RWPE2 (cell line): ENCODE data around the gene BOD1L1.

Experiments
- ATAC-seq: fragments of 200-7000 bp; cut with Tn5 transposase; 3 replicates; pipeline ENCODE4 v1.9.1; 2021; ENCODE audit warnings: low read depth
- DNase-seq: peaks from one replicate; pipeline ENCODE4 v3.0.0-alpha.2; 2020; ENCODE audit warnings: low spot score
- H3K27ac ChIP-seq: fragments of 450-650 bp; 2 replicates; pipeline ENCODE4 v1.5.1; 2017; ENCODE audit warnings: mild to moderate bottlenecking; ENCODE audit not compliant: poor library complexity, severe bottlenecking
- H3K27me3 ChIP-seq: fragments of 250-450 bp; sonication (Bioruptor Pico); 2 replicates; pipeline ENCODE4 v1.5.1; 2021; ENCODE audit warnings: mild to moderate bottlenecking, moderate library complexity; ENCODE audit not compliant: insufficient read depth, poor library complexity, severe bottlenecking
- H3K36me3 ChIP-seq: fragments of 250-450 bp; sonication (Bioruptor Pico); 2 replicates; pipeline ENCODE4 v1.5.1; 2020; ENCODE audit warnings: low read depth, mild to moderate bottlenecking, moderate library complexity
- H3K4me1 ChIP-seq: fragments of 250-450 bp; sonication (Bioruptor Pico); 2 replicates; pipeline ENCODE4 v1.5.1; 2021; ENCODE audit warnings: mild to moderate bottlenecking, moderate library complexity; ENCODE audit not compliant: insufficient read depth, poor library complexity, severe bottlenecking
- H3K4me3 ChIP-seq: fragments of 250-450 bp; sonication (Bioruptor Pico); 2 replicates; pipeline ENCODE4 v1.5.1; 2021; ENCODE audit warnings: mild to moderate bottlenecking, moderate library complexity; ENCODE audit not compliant: severe bottlenecking
- H3K9me3 ChIP-seq: fragments of 250-450 bp; sonication (Bioruptor Pico); 2 replicates; pipeline ENCODE4 v1.5.1; 2021; ENCODE audit warnings: mild to moderate bottlenecking, moderate library complexity; ENCODE audit not compliant: severe bottlenecking
- CTCF ChIP-seq: fragments of 450-650 bp; IDR thresholded peaks from one replicate; pipeline ENCODE4 v1.5.1; 2017; ENCODE audit warnings: mild to moderate bottlenecking, moderate library complexity; ENCODE audit not compliant: poor library complexity, severe bottlenecking

The BOD1L1 gene

GRCh38 chr4:13526658-13527057, 100.9 kb downstream of the BOD1L1 start:
- ATAC-seq (no peak), DNase-seq (no peak)
- Histone ChIP-seq H3K9me3 (no peaks in the 10 kb centered on the region), H3K4me1 (no peaks in the 10 kb centered on the region), H3K4me3 (no peak overlapping the region), H3K36me3 (no peaks in the 10 kb centered on the region), H3K27ac (no peak overlapping the region), H3K27me3 (peaks cover 96% of the 10 kb centered on the region)
- no peak for TF ChIP-seq CTCF

GRCh38 chr4:13525606-13526281, 101.8 kb downstream of the BOD1L1 start:
- TF ChIP-seq CTCF = no peak
- no peak for DNase-seq

GRCh38 chr4:13524504-13525243, 102.9 kb downstream of the BOD1L1 start:
- no peak for DNase-seq
- Histone ChIP-seq H3K36me3 (no peaks in the 10 kb centered on the region), H3K4me1 (no peaks in the 10 kb centered on the region)

More at GRCh38 chr4:13525606-13526281, 101.8 kb downstream of the BOD1L1 start:
- no peaks in the 10 kb centered on the region for H3K36me3 ChIP-seq
- no peak overlapping the region for H3K27ac ChIP-seq
- no peaks in the 10 kb centered on the region for H3K4me1 ChIP-seq
- H3K27me3 ChIP-seq = peaks cover 96% of the 10 kb centered on the region
- H3K9me3 ChIP-seq = no peaks in the 10 kb centered on the region
- no peak overlapping the region for H3K4me3 ChIP-seq
- no peak for ATAC-seq

GRCh38 chr4:13523591-13524503, 103.7 kb downstream of the BOD1L1 start:
- ATAC-seq = no peak
- Histone ChIP-seq H3K4me1 (no peaks in the 10 kb centered on the region), H3K4me3 (no peak overlapping the region), H3K9me3 (no peaks in the 10 kb centered on the region), H3K36me3 (no peaks in the 10 kb centered on the region), H3K27me3 (peaks cover 88% of the 10 kb centered on the region), H3K27ac (no peak overlapping the region)
- DNase-seq = no peak
- no peak for TF ChIP-seq CTCF

More at GRCh38 chr4:13524504-13525243, 102.9 kb downstream of the BOD1L1 start:
- no peak for ATAC-seq
- H3K4me3 ChIP-seq = no peak overlapping the region
- H3K9me3 ChIP-seq = no peaks in the 10 kb centered on the region
- TF ChIP-seq CTCF = no peak
- H3K27me3 ChIP-seq = peaks cover 90% of the 10 kb centered on the region
- H3K27ac ChIP-seq = no peak overlapping the region
